ENCODE measurements around the gene TNFSF9. TPM values are rescaled to one million over a fixed set of nuclear protein-coding genes. Genes with fewer than 3 reads are reported as not detected.
A peak's percentile ranks its signal among the peaks of the same experiment; 100 is the strongest.

TNFSF9 gene, protein sequence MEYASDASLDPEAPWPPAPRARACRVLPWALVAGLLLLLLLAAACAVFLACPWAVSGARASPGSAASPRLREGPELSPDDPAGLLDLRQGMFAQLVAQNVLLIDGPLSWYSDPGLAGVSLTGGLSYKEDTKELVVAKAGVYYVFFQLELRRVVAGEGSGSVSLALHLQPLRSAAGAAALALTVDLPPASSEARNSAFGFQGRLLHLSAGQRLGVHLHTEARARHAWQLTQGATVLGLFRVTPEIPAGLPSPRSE
- polyA plus RNA-seq (ENCODE audit: insufficient read length in 3 of 3) = under 1 TPM; 0.26 to 0.42 (median 0.36) TPM
- long read RNA-seq, donor 1 = 0 reads
- long read RNA-seq, donor 2 = 0 reads
- long read RNA-seq, donor 3 = 0 reads
- long read RNA-seq, donor 4 = 0 reads
- long read RNA-seq, donor 5 = 0 reads
- long read RNA-seq, donor 6 = 0 reads
- long read RNA-seq, donor 7 = 0 reads
- long read RNA-seq, donor 8 = 0 reads
- long read RNA-seq, donor 9 = 0 reads
- long read RNA-seq, donor 10 = 0 reads
- long read RNA-seq, donor 11 = 0 reads
- long read RNA-seq, donor 12 = 0 reads
- long read RNA-seq, donor 13 = 0 reads
- long read RNA-seq, donor 14 = 0 reads
- long read RNA-seq, donor 15 = 0 reads
- long read RNA-seq, donor 16, partial matches to known transcripts = 0 of 1 reads
- long read RNA-seq, donor 16, other reads (novel, unspliced or antisense) = 0 of 1 reads

DNA sequence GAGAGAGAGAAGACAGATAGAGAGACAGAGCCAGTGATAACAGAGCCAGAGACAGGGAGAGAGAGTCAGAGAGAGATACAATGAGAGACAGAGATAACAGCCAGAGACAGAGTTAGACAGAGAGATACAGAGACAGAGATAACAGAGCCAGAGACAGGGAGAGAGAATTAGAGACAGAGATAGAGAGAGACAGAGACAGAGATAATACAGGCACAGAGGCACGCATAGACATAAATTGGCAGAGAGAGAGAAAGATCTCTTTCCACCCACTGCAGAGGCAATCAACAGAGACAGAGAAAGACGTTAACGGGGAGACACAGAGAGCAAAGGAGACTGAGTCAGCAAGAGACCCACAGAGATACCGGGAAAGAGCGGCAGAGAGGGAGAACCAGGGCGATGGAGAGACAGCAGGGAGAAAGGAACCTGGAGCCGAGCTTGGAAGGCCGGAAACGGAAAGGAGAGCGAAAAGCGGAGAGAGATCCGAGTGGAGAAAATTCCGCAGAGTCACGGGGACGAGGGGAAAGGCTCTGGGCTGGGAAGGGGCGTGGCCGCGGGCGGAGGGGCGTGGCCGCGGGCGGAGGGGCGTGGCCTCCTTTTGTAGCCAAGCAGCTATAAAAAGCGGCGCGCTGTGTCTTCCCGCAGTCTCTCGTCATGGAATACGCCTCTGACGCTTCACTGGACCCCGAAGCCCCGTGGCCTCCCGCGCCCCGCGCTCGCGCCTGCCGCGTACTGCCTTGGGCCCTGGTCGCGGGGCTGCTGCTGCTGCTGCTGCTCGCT lies at the start of gene TNFSF9:
Gene TNFSF9, plus strand, starts transcription at position 641 of the 777 bp plus-strand sequence. Its CDS starts 11 bp downstream, at position 652.
- DNase-seq (ENCODE audit: extremely low read depth in 1 of 11, low read depth in 9 of 11, low spot score in 4 of 11) = peak; percentile 55 to 84 (median 71)

DNA sequence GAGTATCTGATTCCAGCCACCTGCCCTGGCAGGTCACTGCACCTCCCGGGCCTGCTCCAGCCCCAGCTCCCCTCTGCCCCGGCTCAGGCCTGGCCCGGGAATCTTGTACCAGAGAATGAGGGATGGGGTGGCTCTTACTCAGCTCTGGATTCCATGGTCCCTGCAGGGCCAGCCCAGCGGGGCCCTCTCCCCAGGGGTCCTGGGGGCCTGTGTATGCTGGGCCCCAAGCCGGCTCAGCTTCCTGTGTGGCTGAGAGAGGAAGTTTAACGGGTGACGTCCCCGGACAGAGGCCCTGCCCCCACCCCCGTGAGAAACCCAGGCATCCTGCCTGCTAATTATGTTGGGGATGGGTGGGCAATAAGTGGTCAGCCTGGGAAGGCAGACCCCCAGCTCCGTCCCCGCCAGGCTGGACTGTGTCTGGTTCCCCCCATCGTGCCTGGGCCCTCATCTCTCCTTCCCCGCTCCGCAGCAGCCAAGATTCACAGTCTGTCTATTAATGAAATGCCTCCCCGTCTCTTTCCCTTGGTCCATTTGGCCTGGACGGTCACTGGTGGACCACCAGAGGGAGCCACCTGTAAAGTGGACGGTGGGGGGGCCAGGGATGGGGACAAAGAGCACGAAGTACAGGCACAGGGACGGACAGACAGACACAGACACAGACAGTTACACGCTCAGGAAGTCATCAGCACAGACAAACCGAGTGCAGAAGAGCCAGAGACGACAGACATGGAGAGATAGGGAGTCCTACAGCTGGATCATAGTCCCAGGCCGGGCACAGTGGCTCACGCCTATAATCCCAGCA lies 49.1 kb upstream of the TNFSF9 start, which contains the start of gene DENND1C:
Gene DENND1C, minus strand, starts transcription at position 247 of the 802 bp plus-strand sequence. Its CDS starts 92 bp downstream, at position 155.
- no peak for DNase-seq (ENCODE audit: extremely low read depth in 1 of 11, low read depth in 9 of 11, low spot score in 4 of 11)

DNA sequence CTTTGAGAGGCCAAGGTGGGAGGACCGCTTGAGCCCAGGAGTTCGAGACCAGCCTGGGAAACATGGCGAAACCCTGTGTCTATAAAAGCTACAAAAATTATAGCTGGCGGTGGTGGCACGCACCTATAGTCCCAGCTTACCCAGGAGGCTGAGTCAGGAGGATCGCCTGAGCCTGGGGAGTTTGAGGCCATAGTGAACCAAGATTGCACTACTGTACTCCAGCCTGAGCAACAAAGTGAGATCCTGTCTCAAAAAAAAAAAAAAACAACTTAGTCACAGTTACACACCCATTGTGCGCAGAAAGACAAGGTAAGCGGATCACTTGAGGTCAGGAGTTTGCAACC lies 48.5 kb upstream of the TNFSF9 start:
- DNase-seq (ENCODE audit: extremely low read depth in 1 of 11, low read depth in 9 of 11, low spot score in 4 of 11) = no peak

DNA sequence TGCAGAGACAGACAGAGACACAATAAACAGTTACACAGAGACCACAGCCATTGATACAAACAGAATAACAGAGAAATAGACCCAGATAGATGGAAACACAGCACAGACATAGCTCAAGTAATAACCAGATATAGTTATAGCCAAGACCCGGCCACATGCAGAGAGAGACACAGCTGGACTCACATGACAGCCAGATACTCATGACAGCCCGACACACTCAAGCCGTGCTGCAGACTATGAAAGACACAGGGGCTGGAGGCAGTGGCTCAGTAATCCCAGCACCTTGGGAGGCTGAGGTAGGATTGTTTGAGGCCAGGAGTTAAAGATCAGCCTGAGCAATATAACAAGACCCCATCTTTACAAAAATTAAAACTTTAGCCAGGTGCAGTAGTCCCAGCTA lies 47.6 kb upstream of the TNFSF9 start:
- no peak for DNase-seq (ENCODE audit: extremely low read depth in 1 of 11, low read depth in 9 of 11, low spot score in 4 of 11)

DNA sequence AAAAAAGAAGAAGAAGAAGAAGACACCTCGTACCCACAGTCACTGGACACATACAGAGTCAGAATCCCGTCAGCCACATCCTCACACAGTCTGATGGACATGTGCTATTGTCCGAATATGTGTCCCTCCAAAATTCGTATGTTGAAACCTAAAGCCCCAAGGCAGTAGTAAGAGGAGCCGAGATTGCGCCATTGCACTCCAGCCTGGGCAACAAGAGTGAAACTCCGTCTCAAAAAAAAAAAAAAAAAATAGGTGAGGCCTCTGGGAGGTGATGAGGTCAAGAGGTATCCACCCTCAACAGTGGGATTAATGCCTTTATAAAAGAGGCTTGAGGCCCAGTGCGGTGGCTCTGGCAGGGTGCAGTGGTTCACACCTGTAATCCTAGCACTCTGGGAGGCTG lies 46.6 kb upstream of the TNFSF9 start:
- no peak for DNase-seq (ENCODE audit: extremely low read depth in 1 of 11, low read depth in 9 of 11, low spot score in 4 of 11)

DNA sequence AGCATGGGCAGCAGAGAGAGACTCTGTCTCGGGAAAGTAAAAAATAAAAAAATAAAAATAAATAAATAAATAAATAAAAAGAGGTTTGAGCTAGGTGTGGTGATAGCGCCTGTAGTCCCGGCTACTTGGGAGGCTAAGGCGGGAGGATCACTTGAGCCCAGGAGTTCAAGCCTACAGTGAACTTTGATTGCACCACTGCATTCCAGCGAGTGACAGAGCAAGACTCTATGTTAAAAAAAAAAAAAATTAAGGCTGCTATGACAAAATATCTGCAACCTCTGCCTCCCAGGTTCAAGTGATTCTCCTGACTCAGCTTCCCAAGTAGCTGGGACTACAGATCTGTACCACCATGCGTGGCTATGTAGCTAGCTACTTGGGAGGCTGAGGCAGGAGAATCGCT lies 46.0 kb upstream of the TNFSF9 start:
- no peak for DNase-seq (ENCODE audit: extremely low read depth in 1 of 11, low read depth in 9 of 11, low spot score in 4 of 11)

DNA sequence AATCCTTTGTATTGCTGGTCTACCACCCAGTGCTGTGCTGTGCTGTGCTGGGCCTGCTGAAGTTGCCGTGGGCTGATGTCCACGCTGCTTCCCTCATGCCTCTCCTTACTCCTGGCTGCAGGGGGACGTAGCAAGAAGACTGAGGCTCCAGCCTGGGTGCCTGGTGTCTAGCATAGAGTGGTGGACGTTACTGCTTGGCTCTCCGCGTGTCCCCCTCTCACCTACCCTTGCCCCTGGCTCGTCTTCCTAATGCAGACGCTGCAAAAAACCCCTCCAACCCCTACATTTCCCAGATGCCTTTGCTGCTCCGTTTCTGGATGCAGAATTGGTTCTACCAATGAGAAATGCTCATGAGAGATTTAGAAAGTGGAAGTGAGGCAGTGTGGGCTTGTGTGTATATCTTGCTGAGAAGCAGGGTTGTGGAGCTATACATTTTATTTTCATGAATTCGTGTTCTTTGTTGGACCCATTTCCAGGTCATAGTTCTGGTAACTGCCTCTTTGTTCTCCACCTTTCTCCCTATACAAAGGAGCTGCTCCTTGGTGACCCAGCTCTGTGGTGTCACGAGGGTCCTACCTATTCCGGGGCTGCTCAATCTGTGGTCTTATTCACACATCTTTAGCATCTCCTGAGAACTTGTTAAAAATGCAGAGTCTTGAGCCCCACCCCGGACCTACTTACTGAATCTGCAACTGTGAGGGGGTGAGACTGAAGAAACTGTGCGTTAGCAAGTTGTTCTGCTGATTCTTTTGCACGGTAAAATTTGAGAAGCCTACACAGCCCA lies 41.4 kb upstream of the TNFSF9 start:
- DNase-seq (ENCODE audit: extremely low read depth in 1 of 11, low read depth in 9 of 11, low spot score in 4 of 11) = no peak

DNA sequence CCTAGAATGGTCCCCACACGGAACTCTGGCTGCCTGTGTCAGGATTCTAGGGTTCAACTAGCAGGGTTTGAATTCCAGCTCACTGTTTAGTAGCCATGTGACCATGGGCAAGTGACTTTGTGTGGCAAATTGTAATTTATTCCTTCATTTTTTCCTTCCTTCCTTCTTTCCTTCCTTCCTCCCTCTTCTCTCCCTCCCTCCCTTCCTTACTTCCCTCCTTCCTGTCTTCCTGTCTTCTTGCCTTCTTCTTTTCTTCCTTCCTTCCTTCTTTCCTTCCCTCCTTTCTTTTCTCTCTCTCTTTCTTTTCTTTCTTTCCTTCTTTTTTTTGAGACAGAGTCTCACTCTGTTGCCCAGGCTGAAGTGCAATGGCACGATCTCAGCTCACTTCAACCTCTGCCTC lies 40.7 kb upstream of the TNFSF9 start:
- no peak for DNase-seq (ENCODE audit: extremely low read depth in 1 of 11, low read depth in 9 of 11, low spot score in 4 of 11)

DNA sequence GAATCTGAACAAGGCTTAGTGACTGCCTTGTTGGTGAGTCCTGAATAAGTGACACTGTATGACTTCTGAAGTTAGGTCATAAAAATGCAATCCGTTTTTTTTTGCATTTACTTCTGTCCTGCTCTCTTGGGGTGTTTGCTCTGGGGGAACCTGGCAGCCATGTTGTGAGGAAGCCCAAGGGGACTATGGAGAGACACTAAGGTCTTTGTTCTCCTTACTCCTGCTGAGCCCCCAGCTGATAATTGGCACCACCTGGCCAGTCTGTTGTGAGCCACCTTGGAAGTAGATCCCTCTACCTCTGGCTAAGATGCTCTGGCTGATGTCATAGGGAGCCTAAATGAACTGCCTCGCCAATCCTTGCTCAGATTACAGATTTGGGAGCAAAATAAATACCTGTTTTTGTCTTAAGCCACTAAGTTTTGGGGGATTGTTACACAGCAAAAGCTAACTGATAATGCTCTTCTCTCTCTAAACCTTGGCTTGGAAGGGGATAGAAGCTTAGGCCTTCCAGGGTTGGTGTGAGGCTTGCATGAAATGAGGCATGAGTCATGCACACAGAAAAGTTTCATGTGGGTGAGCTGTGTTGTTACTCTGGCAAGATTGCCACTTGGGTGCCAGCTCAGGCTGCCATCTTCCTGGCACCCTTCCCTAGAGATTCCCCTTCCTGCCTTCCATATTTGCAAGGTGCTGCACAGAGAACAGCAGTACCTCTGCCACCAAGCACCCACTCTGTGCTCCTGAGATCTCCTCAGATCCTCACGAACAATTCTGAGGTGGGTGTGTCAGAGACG lies 38.8 kb upstream of the TNFSF9 start:
- DNase-seq (ENCODE audit: extremely low read depth in 1 of 11, low read depth in 9 of 11, low spot score in 4 of 11) = no peak

DNA sequence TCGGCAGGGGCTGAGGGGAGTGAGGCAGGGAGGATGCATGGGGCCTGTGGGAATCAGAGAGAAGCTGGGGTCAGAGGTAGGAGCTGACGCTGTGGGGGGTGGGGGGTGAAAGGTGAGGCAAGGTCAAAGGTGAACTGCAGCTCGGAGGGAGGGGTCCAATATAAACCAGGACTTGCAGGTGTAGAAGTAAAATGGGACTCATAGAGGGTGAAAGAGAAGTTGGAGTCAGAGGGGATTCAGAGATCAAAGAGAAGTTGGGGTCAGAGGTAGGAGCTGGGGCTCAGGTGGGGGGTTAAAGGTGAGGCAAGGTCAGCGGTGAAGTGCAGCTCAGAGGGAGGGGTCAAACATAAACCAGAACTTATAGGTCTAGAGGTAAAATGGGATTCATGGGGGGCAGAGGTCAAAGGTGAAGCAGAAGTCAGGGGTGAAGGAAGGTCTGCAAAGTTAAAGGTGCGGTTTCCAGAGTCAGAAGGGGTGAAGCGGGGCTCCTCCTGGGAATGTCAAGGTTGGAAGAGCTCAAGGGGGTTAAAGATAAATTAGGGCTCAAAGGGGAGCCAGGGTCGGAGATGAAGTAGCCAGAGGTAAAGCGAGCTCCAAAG lies 36.3 kb upstream of the TNFSF9 start:
- no peak for DNase-seq (ENCODE audit: extremely low read depth in 1 of 11, low read depth in 9 of 11, low spot score in 4 of 11)

DNA sequence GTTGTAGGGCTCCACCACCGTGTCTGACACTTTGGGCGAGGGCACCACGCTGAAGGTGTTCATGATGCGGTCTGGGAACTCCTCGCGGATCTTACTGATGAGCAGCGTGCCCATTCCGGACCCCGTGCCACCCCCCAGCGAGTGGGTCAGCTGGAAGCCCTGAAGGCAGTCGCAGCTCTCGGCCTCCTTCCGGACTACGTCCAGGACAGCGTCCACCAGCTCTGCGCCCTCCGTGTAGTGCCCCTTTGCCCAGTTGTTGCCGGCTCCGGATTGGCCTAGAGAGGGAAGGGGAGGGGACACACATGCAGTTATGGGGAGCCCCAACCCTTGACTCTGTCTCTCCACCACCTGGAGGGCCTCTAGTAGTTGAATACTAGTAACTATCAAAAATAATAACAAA lies 34.9 kb upstream of the TNFSF9 start:
- no peak for DNase-seq (ENCODE audit: extremely low read depth in 1 of 11, low read depth in 9 of 11, low spot score in 4 of 11)

DNA sequence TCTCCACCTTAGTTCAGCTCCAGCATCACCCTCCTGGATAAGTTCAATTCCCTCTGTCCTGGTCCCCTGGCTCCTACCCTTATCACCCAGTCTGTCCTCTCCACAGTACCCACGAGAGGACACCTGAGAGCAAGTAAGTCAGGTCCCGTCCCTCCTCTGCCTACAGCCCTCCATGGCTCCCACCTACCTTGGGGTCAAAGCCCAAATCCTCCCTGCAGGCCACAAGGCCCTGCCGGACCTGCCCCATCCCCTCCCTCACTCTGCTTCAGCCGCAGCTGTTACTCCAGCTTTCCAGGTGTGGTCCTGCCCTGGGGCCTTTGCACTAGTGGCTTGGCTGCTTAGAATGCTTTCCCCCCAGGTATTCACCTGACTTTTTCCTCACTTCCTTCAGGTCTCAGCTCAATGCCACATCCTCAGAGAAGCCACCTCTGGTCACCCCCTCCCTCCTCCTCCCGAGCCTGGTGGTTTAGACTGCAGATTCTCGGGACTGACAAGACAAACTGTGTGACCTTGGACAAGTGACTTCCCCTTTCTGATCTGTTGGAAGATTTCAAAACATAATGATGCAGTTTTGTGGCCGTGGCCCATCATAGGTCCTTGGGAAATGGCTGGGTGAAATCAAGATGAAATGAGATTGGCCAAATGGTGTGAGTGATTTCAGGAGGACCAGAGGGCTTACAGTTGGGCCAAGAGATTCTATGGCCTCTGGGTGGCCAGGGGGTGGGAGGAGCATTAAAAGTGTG lies 32.4 kb upstream of the TNFSF9 start:
- no peak for DNase-seq (ENCODE audit: extremely low read depth in 1 of 11, low read depth in 9 of 11, low spot score in 4 of 11)

DNA sequence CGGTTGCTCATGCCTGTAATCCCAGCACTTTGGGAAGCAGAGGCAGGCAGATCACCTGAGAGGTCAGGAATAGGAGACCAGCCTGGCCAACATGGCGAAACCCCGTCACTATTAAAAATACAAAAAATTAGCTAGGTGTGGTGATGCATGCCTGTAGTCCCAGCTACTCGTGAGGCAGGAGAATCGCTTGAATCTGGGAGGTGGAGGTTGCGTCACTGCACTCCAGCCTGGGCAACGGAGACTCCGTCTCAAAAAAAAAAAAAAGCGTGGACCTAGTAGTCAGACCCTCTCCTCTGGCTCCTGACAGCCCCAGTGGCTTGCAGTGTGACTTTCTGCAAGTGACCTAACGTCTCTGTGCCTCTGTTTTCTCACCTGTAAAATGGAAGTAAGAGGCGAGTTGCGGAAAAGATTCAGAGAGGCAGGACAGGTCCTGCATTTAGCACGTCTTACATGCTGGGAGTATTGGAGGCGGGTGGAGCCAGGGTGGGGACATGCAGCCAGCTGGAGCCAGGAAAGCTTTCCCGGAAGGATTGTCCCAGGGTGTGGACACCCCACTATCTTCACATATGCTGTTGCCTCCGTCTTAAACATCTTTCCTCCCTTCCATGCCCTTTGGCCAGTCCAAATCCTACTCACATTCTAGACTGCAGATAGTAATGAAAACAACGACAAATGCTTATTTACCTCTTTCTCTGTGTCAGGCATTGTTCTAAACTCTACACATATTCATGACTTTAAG lies 31.6 kb upstream of the TNFSF9 start:
- DNase-seq (ENCODE audit: extremely low read depth in 1 of 11, low read depth in 9 of 11, low spot score in 4 of 11) = no peak

DNA sequence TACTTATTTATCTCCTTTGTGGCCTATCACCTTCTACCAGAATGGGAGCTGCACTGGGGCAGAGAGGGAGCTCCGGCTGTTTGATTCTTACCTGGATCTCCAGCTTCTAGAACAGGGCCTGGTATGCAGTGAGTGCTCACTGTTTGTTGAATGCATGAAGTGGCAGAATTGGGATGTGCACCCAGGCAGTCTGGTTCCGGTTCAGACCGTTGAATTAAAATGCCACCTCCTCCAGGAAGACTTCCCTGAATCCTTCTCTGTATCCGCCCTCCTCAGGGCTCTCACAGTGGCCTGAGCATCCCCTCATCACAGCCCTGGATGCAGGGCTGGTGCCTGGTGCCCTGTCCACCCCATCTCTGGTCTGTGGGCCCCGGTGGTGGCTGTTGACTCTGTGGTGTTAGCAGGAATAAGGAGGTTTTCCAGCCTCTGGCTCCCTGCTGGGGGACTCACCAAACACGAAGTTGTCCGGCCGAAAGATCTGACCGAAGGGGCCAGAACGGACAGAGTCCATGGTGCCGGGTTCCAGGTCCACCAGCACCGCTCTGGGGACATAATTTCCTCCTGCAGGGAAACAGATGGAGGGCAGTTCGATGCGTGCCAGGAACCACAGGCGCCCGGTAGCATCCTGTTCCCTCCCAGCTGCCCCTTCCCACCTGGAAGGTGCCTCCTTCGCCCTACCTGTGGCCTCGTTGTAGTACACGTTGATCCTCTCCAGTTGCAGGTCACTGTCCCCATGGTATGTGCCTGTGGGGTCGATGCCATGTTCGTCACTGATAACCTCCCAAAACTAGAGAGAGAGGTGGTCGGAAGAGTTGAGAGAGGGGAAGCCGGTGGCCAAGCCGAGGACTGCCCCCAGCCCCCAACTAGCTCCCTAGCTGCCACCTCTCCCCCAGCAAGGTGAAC lies 29.7 kb upstream of the TNFSF9 start:
- no peak for DNase-seq (ENCODE audit: extremely low read depth in 1 of 11, low read depth in 9 of 11, low spot score in 4 of 11)
